Gastrocnemius medialis (tissue), 4 donors: ENCODE data around the gene ATXN7L2. TPM values are rescaled to one million over a fixed set of nuclear protein-coding genes. Genes with fewer than 3 reads are reported as not detected.

ENCODE experiments used
- ATAC-seq, 2 donors: fragments of 150-250 bp; one replicate each; pipeline ENCODE4 v1.9.1; 2016
- DNase-seq, 2 donors: peaks; one replicate each; pipeline ENCODE4 v3.0.0-alpha.2; 2019
- H3K27ac ChIP-seq, 4 donors: fragments of 200-600 bp; sonication (generic); 1 replicate in 1 of 4; 2 replicates in 3 of 4; pipeline ENCODE4 v1.5.1; 2016 to 2018; ENCODE audit warnings: mild to moderate bottlenecking in 2 of 4, moderate library complexity in 1 of 4
- H3K27me3 ChIP-seq, 3 donors: fragments of 200-600 bp; sonication (generic) in 2 of 3; 1 replicate in 1 of 3; 2 replicates in 2 of 3; pipeline versions ENCODE4 v1.5.1 to v1.6.0; 2016 to 2019; ENCODE audit warnings: mild to moderate bottlenecking in 1 of 3, moderate library complexity in 1 of 3
- H3K36me3 ChIP-seq, 2 donors: fragments of 200-600 bp; sonication (generic) in 1 of 2; one replicate each; pipeline ENCODE4 v1.5.1; 2017 to 2018
- H3K4me1 ChIP-seq, 2 donors: fragments of 200-600 bp; sonication (generic) in 1 of 2; one replicate each; pipeline ENCODE4 v1.5.1; 2016 to 2017; ENCODE audit warnings: mild to moderate bottlenecking in 2 of 2
- H3K4me3 ChIP-seq, 4 donors: fragments of 200-600 bp; sonication (generic) in 3 of 4; 1 replicate in 1 of 4; 2 replicates in 3 of 4; pipeline ENCODE4 v1.5.1; 2016 to 2019; ENCODE audit warnings: mild to moderate bottlenecking in 2 of 4
- H3K9me3 ChIP-seq, 3 donors: fragments of 200-600 bp; sonication (generic) in 2 of 3; 1 replicate in 1 of 3; 2 replicates in 2 of 3; pipeline ENCODE4 v1.5.1; 2016 to 2019
- POLR2A ChIP-seq, 2 donors: fragments of 450-650 bp; IDR thresholded peaks; one replicate each; pipeline ENCODE4 v1.6.1; 2017; ENCODE audit warnings: antibody characterized with exemption in 2 of 2, mild to moderate bottlenecking in 2 of 2, moderate library complexity in 2 of 2
- in situ Hi-C, 4 donors: fragments of 200-750 bp; cut with MboI; loops; one replicate each; pipeline versions ENCODE4 v1.15.0 to v1.8.0; 2017; ENCODE audit warnings: low sequenced_read_pairs in 4 of 4
- intact Hi-C: fragments of 100-400 bp; cut with DNase I; formaldehyde crosslinking; loops from one replicate; pipeline ENCODE4 v1.15.1; 2023; ENCODE audit warnings: low total_unique reads
- total RNA-seq, 4 donors: library from RNA; depleted of rRNA; stranded (reverse); fragments of >200 nt; gene quantifications; one replicate each; pipeline versions ENCODE4 v1.1.0 to v1.2.3, GENCODE V29; 2016
- TF ChIP-seq, protein P1 (sequence below), 5 experiments: fragments of 450-650 bp in 3 of 5; fragments of 200-600 bp in 2 of 5; sonication (generic) in 2 of 5; IDR thresholded peaks in 4 of 5; conservative IDR thresholded peaks in 1 of 5; 1 replicate in 4 of 5; 2 replicates in 1 of 5; pipeline ENCODE4 v1.5.1; 2016 to 2019; ENCODE audit warnings: antibody characterized with exemption in 5 of 5, mild to moderate bottlenecking in 3 of 5, moderate library complexity in 3 of 5

The ATXN7L2 gene
- total RNA-seq, 4 donors from 2014 or later: 2.1 to 12.1 (median 6.5) TPM

DNA sequence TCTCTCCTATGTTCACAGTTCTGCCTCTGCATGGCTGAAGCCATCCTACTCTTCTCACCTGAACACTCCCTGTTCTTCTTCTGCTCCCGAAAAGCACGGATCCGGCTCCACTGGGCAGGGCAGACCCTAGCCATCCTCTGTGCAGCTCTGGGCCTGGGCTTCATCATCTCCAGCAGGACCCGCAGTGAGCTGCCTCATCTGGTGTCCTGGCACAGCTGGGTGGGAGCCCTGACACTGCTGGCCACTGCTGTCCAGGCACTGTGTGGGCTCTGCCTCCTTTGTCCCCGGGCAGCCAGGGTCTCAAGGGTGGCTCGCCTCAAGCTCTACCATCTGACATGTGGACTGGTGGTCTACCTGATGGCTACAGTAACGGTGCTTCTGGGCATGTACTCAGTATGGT, 12.0 kb downstream of the ATXN7L2 start:
- in situ Hi-C loops (loop anchor here in 2 of 4 donors (5.0 kb wide), 1 partner anchor 37 kb away; no protein-coding TSS in a partner anchor), intact Hi-C loops (no loop called here)
- Histone ChIP-seq H3K4me1 (peaks cover 11 to 20% of the 10 kb centered on the region in 2 donors), H3K27ac (no peak overlapping the region), H3K9me3 (no peaks in the 10 kb centered on the region), H3K4me3 (no peak overlapping the region), H3K36me3 (peaks cover 0 to 24% of the 10 kb centered on the region in 2 donors), H3K27me3 (no peaks in the 10 kb centered on the region)
- no peak for TF ChIP-seq POLR2A (IDR thresholded peaks at IDR 0.05)
- TF ChIP-seq, protein P1, sequence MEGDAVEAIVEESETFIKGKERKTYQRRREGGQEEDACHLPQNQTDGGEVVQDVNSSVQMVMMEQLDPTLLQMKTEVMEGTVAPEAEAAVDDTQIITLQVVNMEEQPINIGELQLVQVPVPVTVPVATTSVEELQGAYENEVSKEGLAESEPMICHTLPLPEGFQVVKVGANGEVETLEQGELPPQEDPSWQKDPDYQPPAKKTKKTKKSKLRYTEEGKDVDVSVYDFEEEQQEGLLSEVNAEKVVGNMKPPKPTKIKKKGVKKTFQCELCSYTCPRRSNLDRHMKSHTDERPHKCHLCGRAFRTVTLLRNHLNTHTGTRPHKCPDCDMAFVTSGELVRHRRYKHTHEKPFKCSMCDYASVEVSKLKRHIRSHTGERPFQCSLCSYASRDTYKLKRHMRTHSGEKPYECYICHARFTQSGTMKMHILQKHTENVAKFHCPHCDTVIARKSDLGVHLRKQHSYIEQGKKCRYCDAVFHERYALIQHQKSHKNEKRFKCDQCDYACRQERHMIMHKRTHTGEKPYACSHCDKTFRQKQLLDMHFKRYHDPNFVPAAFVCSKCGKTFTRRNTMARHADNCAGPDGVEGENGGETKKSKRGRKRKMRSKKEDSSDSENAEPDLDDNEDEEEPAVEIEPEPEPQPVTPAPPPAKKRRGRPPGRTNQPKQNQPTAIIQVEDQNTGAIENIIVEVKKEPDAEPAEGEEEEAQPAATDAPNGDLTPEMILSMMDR (IDR thresholded peaks at IDR 0.05 in 4 of 5, conservative IDR thresholded peaks at IDR 0.05 in 1 of 5): no peak
- no peak for ATAC-seq
- no peak for DNase-seq

- H3K9me3 ChIP-seq: no peaks in the 10 kb centered on the region
- H3K27me3 ChIP-seq: no peaks in the 10 kb centered on the region
- peaks cover 11 to 15% of the 10 kb centered on the region in 2 donors for H3K4me1 ChIP-seq
- no peak for TF ChIP-seq POLR2A (IDR thresholded peaks at IDR 0.05)
- TF ChIP-seq, protein P1 (IDR thresholded peaks at IDR 0.05 in 4 of 5, conservative IDR thresholded peaks at IDR 0.05 in 1 of 5): no peak
- no peak for ATAC-seq
- intact Hi-C loops: loop anchor here (1.0 kb wide), 1 partner anchor 35 kb away; no protein-coding TSS in a partner anchor
- peak overlapping the region in 1 of 4 donors; percentile 50 for H3K27ac ChIP-seq
- H3K4me3 ChIP-seq: no peak overlapping the region
- peaks cover 0 to 28% of the 10 kb centered on the region in 2 donors for H3K36me3 ChIP-seq
- DNase-seq: no peak
- in situ Hi-C loops: loop anchor here in 2 of 4 donors (5.0 kb wide), 1 partner anchor 35 kb away; no protein-coding TSS in a partner anchor
Observed at GRCh38 chr1:109497449-109498160, 13.9 kb downstream of the ATXN7L2 start.

DNA sequence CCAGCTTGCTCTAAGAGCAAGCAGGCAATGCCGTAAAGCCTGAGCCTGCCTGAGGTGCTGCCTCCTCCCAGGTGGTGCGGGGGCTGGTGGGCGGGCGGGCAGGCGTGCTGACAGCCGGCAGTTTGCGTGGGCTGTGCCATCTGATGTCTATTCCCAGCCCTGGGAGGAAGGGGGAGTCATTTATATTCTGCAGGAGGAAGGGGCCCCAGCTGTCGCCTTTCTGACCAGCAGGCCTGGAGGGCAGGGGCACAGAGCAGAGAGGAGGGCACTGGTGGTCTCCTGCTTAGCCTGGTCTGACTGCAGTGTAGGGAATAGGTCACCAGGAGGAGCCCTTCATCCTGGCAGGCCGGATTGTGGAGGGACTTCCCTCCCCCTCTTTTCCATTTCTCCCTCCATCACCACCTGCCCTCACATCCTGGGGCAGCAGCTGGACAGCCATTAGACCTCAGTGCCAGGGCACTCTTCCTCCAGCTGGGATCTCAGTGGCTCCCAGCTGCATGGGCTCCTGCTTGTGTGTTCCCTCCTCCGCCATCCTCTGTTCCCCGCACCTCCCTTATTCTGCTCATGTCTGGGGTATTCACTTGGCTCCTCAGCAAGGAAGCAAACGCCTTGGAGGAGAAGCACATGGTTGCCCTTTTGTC, 14.6 kb downstream of the ATXN7L2 start:
- Histone ChIP-seq H3K27ac (peak overlapping the region in 1 of 4 donors; percentile 50), H3K27me3 (no peaks in the 10 kb centered on the region), H3K4me3 (no peak overlapping the region), H3K36me3 (peaks cover 0 to 28% of the 10 kb centered on the region in 2 donors), H3K9me3 (no peaks in the 10 kb centered on the region), H3K4me1 (peaks cover 11 to 15% of the 10 kb centered on the region in 2 donors)
- DNase-seq: peak in 1 of 2 donors; percentile 52
- ATAC-seq: peak; percentile 22 to 63
- intact Hi-C loops (loop anchor here (1.0 kb wide), 1 partner anchor 34 kb away; no protein-coding TSS in a partner anchor), in situ Hi-C loops (loop anchor here in 2 of 4 donors (5.0 kb wide), 1 partner anchor 34 kb away; no protein-coding TSS in a partner anchor)
- TF ChIP-seq POLR2A (IDR thresholded peaks at IDR 0.05): no peak
- TF ChIP-seq, protein P1 (IDR thresholded peaks at IDR 0.05 in 4 of 5, conservative IDR thresholded peaks at IDR 0.05 in 1 of 5): peak; percentile 44 to 71 (median 63)

- H3K27ac ChIP-seq: peak overlapping the region in 2 of 4 donors; percentile 3 to 46
- H3K4me3 ChIP-seq: no peak overlapping the region
- H3K27me3 ChIP-seq: no peaks in the 10 kb centered on the region
- H3K36me3 ChIP-seq: peaks cover 0 to 28% of the 10 kb centered on the region in 2 donors
- intact Hi-C loops (no loop called here), in situ Hi-C loops (loop anchor here in 2 of 4 donors (5.0 kb wide), 1 partner anchor 33 kb away; no protein-coding TSS in a partner anchor)
- peaks cover 7 to 11% of the 10 kb centered on the region in 2 donors for H3K4me1 ChIP-seq
- no peak for TF ChIP-seq POLR2A (IDR thresholded peaks at IDR 0.05)
- TF ChIP-seq, protein P1 (IDR thresholded peaks at IDR 0.05 in 4 of 5, conservative IDR thresholded peaks at IDR 0.05 in 1 of 5): no peak
- ATAC-seq (no peak), DNase-seq (no peak)
- no peaks in the 10 kb centered on the region for H3K9me3 ChIP-seq
Observed at GRCh38 chr1:109499081-109499480, 15.4 kb downstream of the ATXN7L2 start.
